Mesodermal cell (in vitro differentiated cells): ENCODE data around the gene DYRK1A.

Experiments
- H3K27ac ChIP-seq: 2 replicates; pipeline ENCODE4 v1.7.0; 2013; ENCODE audit warnings: mild to moderate bottlenecking, low read depth, low read length, moderate library complexity; ENCODE audit not compliant: severe bottlenecking
- H3K36me3 ChIP-seq: 2 replicates; pipeline ENCODE4 v1.7.1; 2013; ENCODE audit warnings: mild to moderate bottlenecking, low read length, moderate library complexity; ENCODE audit not compliant: control insufficient read depth, insufficient read depth
- H3K4me1 ChIP-seq: one replicate; pipeline ENCODE4 v1.7.1; 2013; ENCODE audit warnings: mild to moderate bottlenecking, low read length; ENCODE audit not compliant: insufficient read depth, control insufficient read depth, poor library complexity, severe bottlenecking
- H3K4me3 ChIP-seq: 2 replicates; pipeline ENCODE4 v1.7.0; 2013; ENCODE audit warnings: low read length, control low read depth, mild to moderate bottlenecking; ENCODE audit not compliant: insufficient read depth, poor library complexity, severe bottlenecking; ENCODE audit errors: extremely low read depth
- H3K9me3 ChIP-seq: 2 replicates; pipeline ENCODE4 v1.7.1; 2013; ENCODE audit warnings: mild to moderate bottlenecking, low read length, moderate library complexity; ENCODE audit not compliant: control insufficient read depth
- WGBS, 2 experiments: methylation state at CpG; one replicate each; pipeline ENCODE4 v1.1.5; 2013; ENCODE audit warnings: missing lambda C conversion rate in 2 of 2; ENCODE audit not compliant: insufficient coverage in 2 of 2; 5-methylcytosine and 5-hydroxymethylcytosine counted together

Gene DYRK1A

GRCh38 chr21:37561506-37561905, 194.9 kb downstream of the DYRK1A start:
- no peak overlapping the region for H3K4me3 ChIP-seq
- WGBS, 2 experiments: 85 to 92% methylated on average over 2 to 5 of the region's 7 CpGs
- H3K4me1 ChIP-seq: peaks cover 11% of the 10 kb centered on the region
- H3K27ac ChIP-seq: no peak overlapping the region
- H3K36me3 ChIP-seq: no peaks in the 10 kb centered on the region
- peaks cover 7% of the 10 kb centered on the region for H3K9me3 ChIP-seq

DNA sequence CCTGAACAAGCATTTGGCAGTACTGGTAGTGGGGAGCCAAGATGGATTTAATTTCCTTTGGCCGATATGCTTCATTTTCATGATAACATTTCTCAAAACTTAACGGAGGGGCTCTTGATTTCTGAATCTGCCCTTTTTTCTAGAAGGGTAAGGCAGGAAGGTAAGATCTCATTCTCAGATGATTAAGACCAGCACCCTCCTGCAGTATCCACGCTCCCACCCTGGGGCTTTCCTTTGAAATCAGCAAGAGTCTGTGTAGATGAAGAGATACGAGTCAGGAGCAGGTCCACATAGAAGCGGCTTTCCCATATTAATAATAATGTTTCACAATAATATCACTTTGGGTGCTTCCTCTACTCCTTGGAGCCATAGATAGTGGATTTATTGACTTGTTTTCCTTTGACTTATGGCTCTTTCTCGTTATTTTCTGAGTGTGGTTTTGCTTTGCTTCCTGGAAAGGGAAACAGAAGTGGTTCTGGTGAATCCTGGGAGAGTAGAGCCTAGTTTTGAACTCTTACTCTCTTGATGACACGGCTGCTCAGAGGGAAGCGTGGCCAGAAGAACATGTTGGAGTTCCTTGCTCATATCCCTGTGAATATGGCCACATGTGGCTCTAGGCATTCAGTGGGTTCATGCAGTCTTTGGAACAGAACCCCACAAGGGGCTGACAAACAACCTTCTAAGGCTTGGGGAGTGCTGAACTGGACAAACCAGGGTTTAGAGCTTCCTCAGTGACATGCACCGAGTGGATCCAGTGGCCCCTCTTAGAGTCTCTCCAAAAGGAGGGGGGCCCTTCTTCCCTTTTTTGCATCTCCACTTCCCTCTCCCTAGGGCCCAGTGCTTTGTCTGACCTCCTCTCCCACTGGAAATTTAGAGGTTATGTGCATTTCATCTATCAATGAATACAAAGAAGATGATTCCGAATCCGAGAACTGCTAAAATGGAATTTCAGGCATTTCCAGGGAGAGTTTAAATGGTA, 195.7 kb downstream of the DYRK1A start:
- no peak overlapping the region for H3K27ac ChIP-seq
- no peak overlapping the region for H3K4me3 ChIP-seq
- 88 to 97% methylated on average over 5 to 6 of the region's 11 CpGs for WGBS, 2 experiments
- H3K36me3 ChIP-seq: no peaks in the 10 kb centered on the region
- H3K4me1 ChIP-seq: peaks cover 11% of the 10 kb centered on the region
- H3K9me3 ChIP-seq: peaks cover 7% of the 10 kb centered on the region

DNA sequence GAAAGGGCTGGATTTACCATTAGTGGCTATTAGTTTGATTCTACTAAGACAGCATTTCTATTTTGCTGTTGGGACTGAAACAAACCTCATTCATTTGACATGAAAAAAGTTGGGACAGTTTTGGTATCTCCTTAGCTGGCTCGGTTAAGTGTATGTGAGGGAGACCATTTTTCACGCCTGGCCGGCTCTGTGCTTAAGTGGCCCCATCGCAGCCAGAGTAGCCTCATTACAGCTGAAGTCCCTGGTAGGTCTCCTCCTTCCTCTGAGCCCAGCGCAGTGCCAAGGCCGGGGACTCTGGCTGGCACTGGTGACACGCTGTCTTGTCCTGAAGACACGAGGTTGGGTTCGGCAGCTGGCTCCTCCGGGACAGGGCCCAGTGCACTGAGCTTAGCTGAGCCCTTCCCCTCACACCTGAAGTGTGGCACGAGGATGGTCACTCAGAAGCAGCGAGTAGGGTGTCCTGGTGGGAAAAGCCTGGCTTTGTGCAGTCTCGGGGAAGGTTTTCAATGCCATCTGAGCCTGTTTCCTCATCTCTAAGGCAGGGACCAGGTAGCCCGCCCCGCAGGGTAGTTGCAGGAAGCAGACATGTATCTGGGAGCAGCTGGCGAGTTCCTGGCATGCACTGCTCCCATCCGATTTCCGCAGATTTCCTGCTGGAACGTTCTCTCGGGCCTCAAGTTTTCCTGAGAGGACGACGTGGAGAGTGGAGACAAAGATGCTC, 196.5 kb downstream of the DYRK1A start:
- Histone ChIP-seq H3K27ac (peak overlapping the region; percentile 98), H3K9me3 (peaks cover 7% of the 10 kb centered on the region), H3K4me1 (peaks cover 11% of the 10 kb centered on the region), H3K36me3 (no peaks in the 10 kb centered on the region), H3K4me3 (peak overlapping the region; percentile 39)
- WGBS, 2 experiments: 90 to 93% methylated on average over 19 to 22 of the region's 22 CpGs

GRCh38 chr21:37563641-37564340, 197.2 kb downstream of the DYRK1A start:
- H3K36me3 ChIP-seq: no peaks in the 10 kb centered on the region
- H3K4me3 ChIP-seq: peak overlapping the region; percentile 39
- peaks cover 7% of the 10 kb centered on the region for H3K9me3 ChIP-seq
- H3K4me1 ChIP-seq: peaks cover 11% of the 10 kb centered on the region
- H3K27ac ChIP-seq: peak overlapping the region; percentile 98
- 28% methylated on average over 50 to 67 of the region's 67 CpGs for WGBS, 2 experiments

GRCh38 chr21:37564341-37564923, 197.9 kb downstream of the DYRK1A start:
- 3 to 17% methylated on average over 6 to 11 of the region's 14 CpGs for WGBS, 2 experiments
- Histone ChIP-seq H3K27ac (peak overlapping the region; percentile 98), H3K4me1 (peaks cover 11% of the 10 kb centered on the region), H3K9me3 (peaks cover 7% of the 10 kb centered on the region), H3K4me3 (peak overlapping the region; percentile 39), H3K36me3 (no peaks in the 10 kb centered on the region)

DNA sequence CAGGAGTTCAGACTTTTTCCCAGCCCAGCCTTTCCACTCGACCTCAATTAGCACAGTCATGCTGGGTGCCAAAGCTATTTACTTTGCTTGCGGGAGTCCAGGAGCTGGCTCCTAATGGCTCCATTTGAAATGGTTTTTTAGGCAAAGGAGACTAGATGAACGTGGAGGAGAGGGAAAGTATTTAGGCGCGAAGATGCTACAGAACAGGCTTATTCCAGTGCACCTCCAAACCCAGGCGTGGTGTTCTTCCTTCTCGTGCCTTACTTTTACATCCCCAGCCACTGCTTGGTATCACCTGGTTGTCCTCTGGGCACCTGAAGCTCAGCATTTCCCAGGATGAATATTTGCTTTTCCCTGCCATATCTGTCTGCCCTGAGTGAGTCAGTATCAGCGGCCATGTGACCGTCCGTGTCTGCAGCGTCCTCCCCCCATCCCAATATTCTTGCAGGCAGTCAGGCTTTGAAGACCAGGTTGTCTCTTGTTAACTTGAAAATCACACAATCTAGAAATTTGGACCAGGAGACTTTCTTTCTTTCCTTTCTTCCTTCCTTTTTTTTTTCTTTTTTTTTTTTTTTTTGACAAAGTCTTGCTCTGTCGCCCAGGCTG, 198.5 kb downstream of the DYRK1A start:
- Histone ChIP-seq H3K36me3 (no peaks in the 10 kb centered on the region), H3K9me3 (peaks cover 7% of the 10 kb centered on the region), H3K27ac (peak overlapping the region; percentile 98), H3K4me1 (peaks cover 11% of the 10 kb centered on the region), H3K4me3 (peak overlapping the region; percentile 39)
- 61 to 72% methylated on average over 9 to 11 of the region's 12 CpGs for WGBS, 2 experiments

DNA sequence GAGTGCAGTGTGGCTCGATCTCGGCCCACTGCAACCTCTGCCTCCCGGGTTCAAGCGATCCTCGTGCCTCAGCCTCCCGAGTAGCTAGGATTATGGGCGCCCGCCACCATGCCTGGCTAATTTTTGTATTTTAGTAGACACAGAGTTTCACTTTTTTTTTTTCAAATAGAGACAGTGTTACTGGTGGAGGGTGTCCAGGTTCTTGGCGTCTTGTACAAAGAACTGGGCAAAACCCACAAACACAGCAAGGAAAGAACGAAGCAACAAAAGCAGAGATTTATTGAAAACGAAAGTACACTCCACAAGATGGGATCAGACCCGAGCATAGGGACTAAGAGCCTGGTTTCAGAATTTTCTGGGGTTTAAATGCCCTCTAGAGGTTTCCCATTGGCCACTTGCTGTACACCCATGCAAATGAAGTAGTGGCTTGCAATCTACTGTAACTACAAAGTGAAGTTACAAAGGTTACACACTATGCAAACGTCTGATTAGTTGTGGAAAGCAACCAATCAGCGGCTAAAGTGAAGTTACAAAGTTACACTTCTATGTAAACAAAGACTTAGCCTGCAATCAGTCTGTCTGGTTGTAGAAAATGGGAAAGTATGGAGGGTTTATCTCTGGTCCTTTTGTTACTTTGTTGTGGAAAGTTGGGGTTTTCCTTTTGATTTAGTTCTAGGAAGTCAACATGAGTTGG, 199.1 kb downstream of the DYRK1A start:
- WGBS, 2 experiments: 92 to 93% methylated on average over 9 to 14 of the region's 14 CpGs
- no peak overlapping the region for H3K4me3 ChIP-seq
- peak overlapping the region; percentile 98 for H3K27ac ChIP-seq
- H3K9me3 ChIP-seq: peaks cover 7% of the 10 kb centered on the region
- no peaks in the 10 kb centered on the region for H3K36me3 ChIP-seq
- peaks cover 11% of the 10 kb centered on the region for H3K4me1 ChIP-seq

- Histone ChIP-seq H3K36me3 (no peaks in the 10 kb centered on the region), H3K27ac (no peak overlapping the region)
- WGBS, 2 experiments: 97 to 99% methylated on average over 10 to 13 of the region's 14 CpGs
Observed at GRCh38 chr21:37566790-37567615, 200.4 kb downstream of the DYRK1A start.

GRCh38 chr21:37568415-37568814, 201.8 kb downstream of the DYRK1A start:
- WGBS, 2 experiments: 87 to 90% methylated on average over 5 to 6 of the region's 6 CpGs
- peaks cover 11% of the 10 kb centered on the region for H3K4me1 ChIP-seq
- H3K27ac ChIP-seq: no peak overlapping the region
- peaks cover under 1% of the 10 kb centered on the region for H3K9me3 ChIP-seq
- H3K4me3 ChIP-seq: no peak overlapping the region
- no peaks in the 10 kb centered on the region for H3K36me3 ChIP-seq

More at GRCh38 chr21:37566790-37567615, 200.4 kb downstream of the DYRK1A start:
- Histone ChIP-seq H3K4me3 (no peak overlapping the region), H3K4me1 (peaks cover 11% of the 10 kb centered on the region), H3K9me3 (peaks cover 7% of the 10 kb centered on the region)
